K562 (cell line): ENCODE data around the gene SERPIND1. TPM values are rescaled to one million over a fixed set of nuclear protein-coding genes. Genes with fewer than 3 reads are reported as not detected.

Experiments used
- ATF1 ChIP-seq, 2 experiments: fragments of 450-650 bp in 1 of 2; IDR thresholded peaks; 2 replicates each; pipeline ENCODE4 v1.6.1; 2016; ENCODE audit warnings: missing compliant biosample characterization in 1 of 2, missing genetic modification characterization in 1 of 2
- CAMTA2 ChIP-seq: fragments of 250-450 bp; sonication (Bioruptor Pico); conservative IDR thresholded peaks from 2 replicates; pipeline ENCODE4 v1.5.1; 2022
- CHD1 ChIP-seq: fragments of 200-600 bp; sonication (generic); IDR thresholded peaks from one replicate; pipeline ENCODE4 v1.6.1; 2012; ENCODE audit warnings: mild to moderate bottlenecking, moderate library complexity, low read length, inconsistent platforms
- ELF1 ChIP-seq: fragments of 200-800 bp; sonication (Bioruptor generic); IDR thresholded peaks from 2 replicates; pipeline ENCODE4 v1.6.1; 2016; ENCODE audit warnings: missing genetic modification characterization, missing compliant biosample characterization
- HDAC8 ChIP-seq: fragments of 450-650 bp; IDR thresholded peaks from 2 replicates; pipeline ENCODE4 v1.6.1; 2016; ENCODE audit warnings: mild to moderate bottlenecking, missing genetic modification characterization, moderate library complexity, missing compliant biosample characterization
- ID3 ChIP-seq, 2 experiments: fragments of 250-450 bp in 1 of 2; fragments of 450-650 bp in 1 of 2; sonication (Bioruptor Pico) in 1 of 2; IDR thresholded peaks; 2 replicates each; pipeline versions ENCODE4 v1.6.1 to v1.8.0; 2016 to 2021; ENCODE audit warnings: mild to moderate bottlenecking in 2 of 2, moderate library complexity in 2 of 2, missing compliant biosample characterization in 1 of 2, missing genetic modification characterization in 1 of 2
- KAT2B ChIP-seq: IDR thresholded peaks from one replicate; pipeline ENCODE4 v1.6.1; 2012; ENCODE audit warnings: low read depth, mild to moderate bottlenecking, control low read depth, inconsistent platforms, low read length, moderate library complexity
- POLR2G ChIP-seq: fragments of 200-400 bp; formaldehyde crosslinking; IDR thresholded peaks from 2 replicates; pipeline ENCODE4 v1.6.1; 2017; ENCODE audit warnings: low read depth, mild to moderate bottlenecking, antibody characterized with exemption, low read length, moderate library complexity
- SAFB ChIP-seq: fragments of 200-400 bp; formaldehyde crosslinking; IDR thresholded peaks from 2 replicates; pipeline ENCODE4 v1.6.1; 2017; ENCODE audit warnings: low read depth, low read length, borderline replicate concordance
- THAP12 ChIP-seq: fragments of 250-450 bp; sonication (Bioruptor Pico); IDR thresholded peaks from 2 replicates; pipeline ENCODE4 v1.9.0; 2021; ENCODE audit warnings: mild to moderate bottlenecking, inconsistent platforms
- ZC3H4 ChIP-seq: sonication (generic); formaldehyde crosslinking; IDR thresholded peaks from 2 replicates; pipeline ENCODE4 v1.9.0; 2021; ENCODE audit warnings: missing genetic modification reagents, borderline replicate concordance
- polyA plus RNA-seq, 8 experiments: library from polyadenylated mRNA; depleted of rRNA in 4 of 8; stranded (reverse) in 5 of 8; unstranded in 3 of 8; fragments of >200 nt; fragmentation: Nextera tagmentation in 2 of 8; fragmentation: Illumina TruSeq in 1 of 8; extraction: Ambion mirVana in 2 of 8; extraction: Trizol in 1 of 8; gene quantifications; 2 replicates each; pipeline versions ENCODE4 v1.2.1 to v1.2.3, GENCODE V29; 2011 to 2014; ENCODE audit warnings: inconsistent platforms in 1 of 8, missing spikeins in 1 of 8
- total RNA-seq, 7 experiments: library from RNA; depleted of rRNA in 6 of 7; stranded (reverse); fragments of >200 nt in 6 of 7; fragmentation: Illumina TruSeq in 2 of 7; extraction: Trizol in 2 of 7; gene quantifications; 2 replicates each; pipeline versions ENCODE4 v1.2.1 to v1.2.3, GENCODE V29; 2011 to 2021; ENCODE audit warnings: low replicate concordance in 1 of 7

Gene SERPIND1
- total and polyA plus RNA-seq, 9 of the 15 experiments (the other 6 are each of a cell fraction or from before 2014, with no cell fraction given): 0.04 to 0.11 (median 0.09) TPM; not detected in 6

DNA sequence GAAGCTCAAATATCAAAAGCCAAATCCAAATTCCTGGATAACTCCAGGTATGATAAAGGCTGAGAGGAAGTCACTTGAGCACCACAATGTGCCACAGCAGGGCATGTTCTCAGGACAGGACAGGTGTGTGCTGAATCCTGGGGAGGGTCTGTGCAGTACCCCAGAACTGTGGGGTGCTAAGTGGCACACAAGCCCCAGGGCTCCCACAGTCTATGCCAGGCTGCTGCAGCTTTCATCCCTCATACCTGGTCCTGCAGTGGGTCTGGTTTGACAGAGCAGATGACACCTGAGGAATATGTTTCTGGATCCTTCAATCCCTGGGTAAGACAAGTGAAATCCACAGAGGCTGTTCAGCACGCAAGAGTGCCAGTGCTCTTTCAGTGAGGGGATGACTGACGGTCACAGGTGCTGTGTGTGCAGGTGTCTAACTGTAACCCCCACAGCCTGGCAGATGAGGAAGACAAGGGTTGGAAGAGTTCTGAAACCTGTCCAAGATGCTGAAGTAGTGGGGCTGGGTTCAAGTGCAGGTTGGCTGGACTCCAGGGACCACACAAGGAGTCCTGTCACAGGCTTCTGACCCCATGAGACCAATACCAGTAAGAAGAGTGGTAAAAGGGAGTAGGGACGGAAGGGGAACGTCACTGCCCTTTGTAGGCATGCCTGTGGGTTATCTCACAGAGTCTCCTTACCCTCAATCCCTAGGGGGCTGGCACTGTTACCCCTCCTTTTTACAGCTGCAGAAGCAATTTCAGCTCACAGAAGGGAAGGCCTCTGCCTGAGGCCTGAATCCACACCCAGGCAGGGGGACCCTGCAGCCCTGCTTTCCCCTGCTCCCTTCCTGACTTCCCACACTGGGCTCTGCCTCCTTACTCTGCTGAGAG lies 14.1 kb downstream of the SERPIND1 start (continued):
- TF ChIP-seq ID3 (CRISPR knock-in tag; IDR thresholded peaks at IDR 0.05) (no peak), ID3 (tag; IDR thresholded peaks at IDR 0.05) (0 out of 2 replicates have a peak, but pooled peaks have one; percentile 20), HDAC8 (tag) (peak; percentile 52; the same call in 1 of the 2 replicates), ZC3H4 (peak; percentile 57; the same call in 1 of the 2 replicates), CAMTA2 (0 out of 2 replicates have a peak, but pooled peaks have one; percentile 11), ATF1 (CRISPR knock-in tag; IDR thresholded peaks at IDR 0.05) (0 out of 2 replicates have a peak, but pooled peaks have one; percentile 11), ATF1 (tag; IDR thresholded peaks at IDR 0.05) (no peak), SAFB (no peak), ELF1 (tag) (no peak), POLR2G (no peak), KAT2B (peak; percentile 17), THAP12 (CRISPR knock-in tag) (0 out of 2 replicates have a peak, but pooled peaks have one; percentile 39), CHD1 (peak; percentile 51)
- TF ChIP-seq, all 486 proteins: peak for 17
